ENCODE measurements around the gene PXDN. TPM values are rescaled to one million over a fixed set of nuclear protein-coding genes. Genes with fewer than 3 reads are reported as not detected.
"Not testable (repeated sequence)": the region's sequence is repeated elsewhere in the genome, so short reads cannot be mapped to it uniquely, and the experiment has no call there.

PXDN gene
- total RNA-seq, 1 experiment from 2014 or later: 3.1 TPM

GRCh38 chr2:1746174-1747064 is 2.1 kb upstream of the PXDN start:
- DNase-seq (ENCODE audit: low read depth, low spot score): no peak
- in situ Hi-C loops (cut with HindIII; ENCODE audit: low pct_unique_long_range_greater_than_20kb, low sequenced_read_pairs): no loop called here

DNA sequence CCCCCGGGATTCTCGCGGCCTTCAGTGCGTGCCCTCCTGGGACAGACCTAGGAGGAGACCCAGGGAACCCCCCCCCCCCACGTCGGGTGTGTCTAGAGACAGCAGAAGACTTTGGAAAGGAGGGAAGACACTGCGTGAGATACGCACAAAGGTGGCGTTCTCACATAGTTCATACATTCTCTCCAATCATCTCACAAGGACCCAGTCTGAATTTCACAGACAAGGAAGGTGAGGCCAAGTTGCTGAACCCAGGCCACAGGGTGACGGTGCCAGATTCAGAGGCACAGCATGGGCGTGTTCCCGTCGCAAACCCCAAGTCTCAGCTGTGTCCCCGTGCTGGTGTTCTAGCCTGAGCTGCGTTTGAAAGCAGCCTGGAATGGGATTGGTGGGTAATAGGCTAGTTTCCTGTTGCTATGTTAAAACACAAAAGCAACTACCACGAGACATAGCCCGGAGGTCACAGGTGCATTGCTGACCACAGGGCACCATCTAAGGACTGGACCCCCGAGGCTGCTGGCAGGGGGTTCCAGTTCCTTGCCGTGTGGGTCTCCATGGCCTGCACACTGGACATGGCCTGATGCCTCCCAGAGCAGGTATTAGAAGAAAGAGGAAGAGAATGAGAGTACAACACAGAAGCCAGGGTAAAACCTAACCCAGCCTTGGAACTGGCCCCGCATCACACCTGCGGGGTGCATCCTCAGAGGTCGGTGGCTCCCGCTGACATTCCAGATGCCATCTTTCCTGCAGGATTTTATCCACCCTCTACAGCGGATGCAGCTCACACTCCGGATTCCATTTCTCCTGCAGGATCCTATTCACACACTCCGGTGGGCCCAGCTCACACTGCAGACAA is 1.1 kb upstream of the PXDN start:
- DNase-seq (ENCODE audit: low read depth, low spot score): no peak
- in situ Hi-C loops (cut with HindIII; ENCODE audit: low pct_unique_long_range_greater_than_20kb, low sequenced_read_pairs): no loop called here

DNA sequence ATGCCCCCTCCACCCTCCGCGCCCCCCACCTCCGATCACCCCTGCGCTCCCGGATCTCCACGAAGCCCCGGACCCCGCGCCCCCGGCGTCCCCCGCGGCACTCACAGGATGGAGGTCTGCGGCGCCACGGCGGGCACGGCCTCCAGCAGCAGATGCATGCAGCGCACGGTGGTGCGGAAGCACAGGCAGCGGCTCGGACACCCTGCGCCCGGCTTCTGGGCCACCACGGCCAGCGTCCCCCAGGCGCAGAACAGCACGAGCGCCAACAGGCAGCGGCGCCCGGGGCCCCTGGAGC is 217 bp downstream of the PXDN start:
- no peak for DNase-seq (ENCODE audit: low read depth, low spot score)
- in situ Hi-C loops (cut with HindIII; ENCODE audit: low pct_unique_long_range_greater_than_20kb, low sequenced_read_pairs): no loop called here

GRCh38 chr2:1743396-1744150 is 742 bp downstream of the PXDN start:
- in situ Hi-C loops (cut with HindIII; ENCODE audit: low pct_unique_long_range_greater_than_20kb, low sequenced_read_pairs): no loop called here
- no peak for DNase-seq (ENCODE audit: low read depth, low spot score)

DNA sequence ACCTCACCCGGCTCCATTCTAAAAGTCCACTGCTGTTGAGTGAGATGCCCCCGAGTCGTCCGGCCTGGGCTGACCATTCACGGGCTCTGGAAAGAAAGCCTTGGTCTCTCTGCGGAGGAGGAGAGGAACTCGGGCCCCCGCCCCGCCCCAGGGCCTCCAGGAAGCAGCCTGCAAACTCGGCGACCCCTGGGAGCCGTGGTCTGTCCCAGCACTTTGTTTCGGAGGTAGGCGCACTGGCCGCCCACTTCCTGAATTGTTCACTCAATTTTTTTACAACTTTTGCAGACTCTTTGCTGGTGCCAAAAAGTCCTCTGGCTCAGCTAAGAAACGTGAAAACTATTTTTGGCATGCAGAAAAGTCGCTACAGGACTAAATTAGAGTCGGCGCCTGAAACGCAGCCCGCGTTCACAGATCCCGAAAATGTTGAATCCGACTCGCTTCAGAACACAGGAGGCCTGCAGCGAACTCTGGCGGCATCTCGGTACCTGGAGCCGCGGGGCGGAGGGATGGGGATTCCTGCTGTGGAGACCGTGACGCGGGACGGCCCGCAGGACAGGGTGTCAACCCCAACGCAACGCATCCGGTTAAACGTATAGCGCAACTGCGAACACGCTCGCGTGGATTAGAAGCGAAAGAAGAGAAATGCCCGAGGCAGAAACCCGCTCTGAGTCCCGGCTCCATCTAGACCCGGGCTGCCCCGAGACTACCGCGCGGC is 1.5 kb downstream of the PXDN start:
- peak; percentile 38 for DNase-seq (ENCODE audit: low read depth, low spot score)
- in situ Hi-C loops (cut with HindIII; ENCODE audit: low pct_unique_long_range_greater_than_20kb, low sequenced_read_pairs): no loop called here

DNA sequence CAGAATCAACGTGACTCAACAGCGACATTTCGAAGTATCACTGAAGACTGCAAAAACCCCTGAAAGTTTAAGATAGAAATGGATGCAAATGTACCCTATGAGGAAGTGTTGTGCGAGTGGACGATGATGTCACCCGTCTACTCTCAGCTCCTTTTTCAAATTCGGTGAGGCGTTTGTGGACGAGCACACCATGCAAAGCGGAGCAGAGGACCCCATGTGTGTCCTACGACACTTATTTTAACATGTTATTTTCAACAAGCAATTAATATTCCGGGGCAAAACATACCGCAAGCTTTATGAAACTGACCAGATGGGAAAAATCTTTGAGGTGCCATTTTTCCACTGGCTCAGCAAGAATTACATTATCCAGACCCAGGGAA is 2.0 kb downstream of the PXDN start:
- DNase-seq (ENCODE audit: low read depth, low spot score): no peak
- in situ Hi-C loops (cut with HindIII; ENCODE audit: low pct_unique_long_range_greater_than_20kb, low sequenced_read_pairs): no loop called here

DNA sequence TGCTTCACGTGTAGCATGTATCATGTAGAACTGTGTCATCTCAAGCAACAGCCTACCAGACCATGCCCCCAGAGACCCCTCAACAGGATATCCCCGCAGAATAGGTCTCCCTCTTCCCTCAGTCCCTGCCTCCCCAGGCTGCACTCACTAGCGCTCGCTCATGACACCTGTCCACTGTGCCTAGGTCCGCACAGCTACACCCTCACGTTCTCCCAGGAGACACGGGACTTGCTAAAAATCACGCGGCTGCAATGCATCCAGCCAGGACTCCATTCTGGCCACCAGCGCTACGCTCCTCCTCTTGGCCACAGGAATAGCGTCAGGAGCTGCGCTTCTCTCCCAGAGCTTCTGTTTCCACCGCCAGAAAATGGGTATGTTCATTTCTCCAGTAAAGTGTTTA is 2.5 kb downstream of the PXDN start:
- no peak for DNase-seq (ENCODE audit: low read depth, low spot score)
- in situ Hi-C loops (cut with HindIII; ENCODE audit: low pct_unique_long_range_greater_than_20kb, low sequenced_read_pairs): no loop called here

DNA sequence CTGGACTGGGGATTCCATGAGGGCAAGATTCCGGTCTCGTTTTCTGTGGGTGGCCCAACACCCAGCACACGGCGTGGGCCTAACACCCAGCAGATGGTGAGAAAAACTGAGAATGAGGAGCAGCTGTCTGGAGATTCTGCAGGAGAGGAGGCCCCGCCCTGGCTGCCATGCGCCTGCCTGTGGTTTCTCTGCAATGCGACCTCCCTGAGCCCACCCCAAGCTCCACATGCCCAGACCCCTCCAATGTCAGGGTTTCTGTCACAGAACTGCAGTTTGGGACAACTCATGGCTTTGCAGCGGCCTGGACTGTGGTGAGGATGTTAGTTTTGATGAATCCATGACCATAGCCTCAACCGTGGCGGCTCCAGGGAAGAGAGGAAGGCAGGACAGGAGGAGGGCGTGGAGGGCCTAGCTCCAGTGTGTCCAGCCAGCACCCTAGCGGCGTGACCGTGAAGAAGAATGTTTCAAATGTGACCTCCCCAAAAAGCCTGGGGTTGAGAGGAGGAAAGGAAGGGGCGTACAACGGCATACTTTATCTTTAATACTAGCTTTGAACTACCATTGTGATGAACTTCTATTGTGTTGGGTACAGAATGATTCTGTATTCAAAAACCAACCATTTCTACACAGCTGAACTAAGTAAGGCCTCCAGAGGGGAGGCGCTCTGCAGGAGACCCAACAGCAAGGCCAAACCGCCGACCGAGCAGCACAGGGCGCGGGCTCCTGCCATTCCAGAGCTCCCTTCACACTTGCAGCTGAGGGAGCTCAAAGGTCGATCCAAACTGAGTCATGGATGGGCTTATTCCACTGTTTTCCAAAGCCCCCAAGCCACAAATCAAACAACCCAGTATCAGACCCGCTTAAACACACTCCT is 3.4 kb downstream of the PXDN start:
- DNase-seq (ENCODE audit: low read depth, low spot score): no peak
- in situ Hi-C loops (cut with HindIII; ENCODE audit: low pct_unique_long_range_greater_than_20kb, low sequenced_read_pairs): no loop called here

DNA sequence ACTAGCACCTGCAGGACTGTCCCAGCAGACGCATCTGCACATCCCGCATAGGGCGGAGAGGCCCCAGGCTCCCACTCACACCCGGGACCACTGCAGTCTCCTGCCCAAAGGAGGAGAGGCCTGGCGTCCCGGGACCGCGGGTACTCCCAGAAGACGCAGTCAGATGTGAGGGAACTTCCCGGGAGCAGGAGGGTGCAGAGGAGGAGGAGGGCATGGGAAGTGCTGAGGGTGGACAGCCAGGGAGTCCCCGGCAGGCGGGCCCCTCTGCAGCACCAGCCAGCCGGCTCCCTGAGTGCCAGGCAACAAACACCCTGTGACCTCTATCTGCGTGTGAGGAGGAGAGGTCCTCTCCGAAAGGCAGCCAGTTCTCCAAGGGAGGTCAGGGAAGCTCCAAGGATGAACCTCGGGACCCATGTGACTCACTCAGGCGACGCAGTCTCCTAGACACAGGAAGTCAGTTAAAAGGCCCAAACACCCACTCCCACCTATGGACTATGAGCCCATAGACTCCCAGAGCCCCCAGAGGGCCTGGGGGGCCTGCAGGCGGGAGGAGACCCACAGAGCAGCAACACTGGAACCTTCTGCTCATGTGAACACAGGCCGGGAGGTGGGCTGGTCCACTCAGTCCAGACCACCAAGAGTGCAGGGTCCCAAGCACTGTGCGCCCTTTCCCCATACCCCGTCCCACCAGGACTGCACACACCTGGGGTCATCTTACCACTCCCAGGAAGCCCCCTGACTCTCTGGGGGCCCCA is 4.2 kb downstream of the PXDN start:
- in situ Hi-C loops (cut with HindIII; ENCODE audit: low pct_unique_long_range_greater_than_20kb, low sequenced_read_pairs): no loop called here
- no peak for DNase-seq (ENCODE audit: low read depth, low spot score)

DNA sequence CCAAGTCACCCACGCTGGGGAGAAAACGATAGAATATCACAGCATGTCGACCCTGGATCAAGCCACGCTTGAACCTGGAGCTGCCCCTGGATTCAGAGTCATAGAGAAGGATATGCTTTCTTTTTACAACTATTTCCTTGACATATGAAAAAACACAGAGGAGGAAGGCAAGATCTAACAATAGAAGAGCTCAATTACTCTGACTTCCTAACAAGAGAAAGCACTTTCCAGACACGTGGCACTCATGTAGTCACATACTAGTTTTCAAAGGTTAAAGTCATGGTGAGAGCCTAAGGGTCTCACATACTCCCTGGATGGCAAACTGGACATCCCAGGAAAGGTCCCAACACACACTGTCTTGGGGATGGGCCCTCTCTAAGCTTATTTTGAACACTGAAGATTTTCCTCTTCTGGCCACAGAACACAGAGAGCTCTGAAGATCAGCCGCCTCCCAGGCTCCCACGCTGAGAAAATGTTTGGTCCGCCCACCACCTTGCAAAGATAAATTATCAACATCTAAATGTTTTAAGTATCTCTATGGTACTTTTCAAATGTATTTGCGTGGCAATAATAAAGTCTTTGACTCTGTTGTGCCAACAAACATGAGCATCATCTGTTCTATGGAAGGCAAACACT is 4.9 kb downstream of the PXDN start:
- in situ Hi-C loops (cut with HindIII; ENCODE audit: low pct_unique_long_range_greater_than_20kb, low sequenced_read_pairs): no loop called here

GRCh38 chr2:1738646-1739302 is 5.5 kb downstream of the PXDN start:
- in situ Hi-C loops (cut with HindIII; ENCODE audit: low pct_unique_long_range_greater_than_20kb, low sequenced_read_pairs): no loop called here
- DNase-seq (ENCODE audit: low read depth, low spot score): no peak

More for the DNA sequence above, 4.9 kb downstream of the PXDN start:
- no peak for DNase-seq (ENCODE audit: low read depth, low spot score)

DNA sequence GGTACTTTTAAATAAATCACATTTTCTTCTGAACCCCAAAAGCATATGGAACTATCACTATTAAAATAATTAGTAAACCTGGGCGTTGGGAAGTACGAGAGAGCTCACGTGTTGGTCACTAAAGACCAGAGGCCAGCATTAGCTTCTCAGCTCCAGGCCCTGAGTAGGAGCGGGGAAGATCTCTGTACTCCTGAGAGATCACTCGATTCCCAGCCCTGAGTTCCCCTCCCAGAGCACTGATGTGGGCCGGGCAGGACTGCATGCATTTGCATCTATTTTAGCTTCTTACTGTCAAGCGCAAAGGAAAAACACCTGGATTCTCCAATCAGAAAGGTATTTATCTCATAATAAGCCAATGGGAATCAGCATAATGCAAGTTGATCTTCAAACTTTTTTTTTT is 6.2 kb downstream of the PXDN start:
- no peak for DNase-seq (ENCODE audit: low read depth, low spot score)
- in situ Hi-C loops (cut with HindIII; ENCODE audit: low pct_unique_long_range_greater_than_20kb, low sequenced_read_pairs): no loop called here

DNA sequence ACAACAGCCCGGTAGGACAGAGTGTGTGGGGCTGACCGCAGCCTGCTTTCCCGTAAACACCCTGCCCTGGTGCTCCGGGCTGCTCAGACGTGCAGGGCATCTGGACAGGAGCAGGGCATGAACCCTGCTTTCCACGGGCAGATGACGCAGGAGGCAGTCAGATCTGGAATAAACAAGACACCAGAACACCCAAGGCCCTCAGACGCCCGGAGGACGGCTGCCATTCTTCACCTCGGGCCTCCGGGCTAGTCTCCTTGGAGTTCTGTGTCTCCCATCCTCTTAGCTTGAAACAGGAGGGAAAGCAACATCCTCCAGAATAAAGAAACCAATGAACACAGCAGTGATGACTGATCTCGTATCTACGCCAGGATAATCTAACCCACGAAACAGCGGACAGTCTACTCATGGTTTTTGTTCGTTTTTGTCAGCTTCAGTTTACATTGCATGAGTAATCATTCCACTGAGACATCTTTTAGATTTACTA is 7.3 kb downstream of the PXDN start:
- in situ Hi-C loops (cut with HindIII; ENCODE audit: low pct_unique_long_range_greater_than_20kb, low sequenced_read_pairs): no loop called here
- no peak for DNase-seq (ENCODE audit: low read depth, low spot score)

DNA sequence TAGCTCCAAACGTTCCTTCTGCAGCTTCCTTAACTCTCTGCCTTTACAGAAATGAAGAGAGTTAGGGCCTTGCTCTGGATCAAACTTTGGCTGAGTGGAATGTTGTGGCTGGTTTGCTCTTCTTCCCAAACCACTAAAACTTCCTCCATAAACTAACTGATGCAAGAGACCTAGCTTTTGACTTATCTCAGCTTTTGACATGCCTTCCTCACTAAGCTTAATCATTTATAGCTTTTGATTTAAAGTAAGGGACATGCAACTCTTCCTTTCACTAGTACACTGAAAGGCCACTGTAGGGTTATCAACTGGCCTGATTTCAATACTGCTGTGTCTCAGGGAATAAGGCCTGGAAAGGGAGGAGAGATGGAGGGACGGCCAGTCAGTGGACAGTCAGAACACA is 8.3 kb downstream of the PXDN start:
- in situ Hi-C loops (cut with HindIII; ENCODE audit: low pct_unique_long_range_greater_than_20kb, low sequenced_read_pairs): no loop called here

GRCh38 chr2:1733298-1733697 is 11.0 kb downstream of the PXDN start:
- in situ Hi-C loops (cut with HindIII; ENCODE audit: low pct_unique_long_range_greater_than_20kb, low sequenced_read_pairs); DNase-seq (ENCODE audit: low read depth, low spot score): not testable (repeated sequence)

More for the DNA sequence above, 8.3 kb downstream of the PXDN start:
- DNase-seq (ENCODE audit: low read depth, low spot score): no peak
